Stimulated activated CD8-positive, alpha-beta memory T cell treated with anti-CD3 and anti-CD28 coated beads, Interleukin-15, amount 100 ng/mL, for 1 hour (primary cell): Measurements from ENCODE around the gene CCDC190.
"Not testable (repeated sequence)": the region's sequence is repeated elsewhere in the genome, so short reads cannot be mapped to it uniquely, and the experiment has no call there.

Experiments
- DNase-seq: peaks from one replicate; pipeline ENCODE4 v3.0.0-alpha.2; 2020; ENCODE audit warnings: low read depth

Gene CCDC190

DNA sequence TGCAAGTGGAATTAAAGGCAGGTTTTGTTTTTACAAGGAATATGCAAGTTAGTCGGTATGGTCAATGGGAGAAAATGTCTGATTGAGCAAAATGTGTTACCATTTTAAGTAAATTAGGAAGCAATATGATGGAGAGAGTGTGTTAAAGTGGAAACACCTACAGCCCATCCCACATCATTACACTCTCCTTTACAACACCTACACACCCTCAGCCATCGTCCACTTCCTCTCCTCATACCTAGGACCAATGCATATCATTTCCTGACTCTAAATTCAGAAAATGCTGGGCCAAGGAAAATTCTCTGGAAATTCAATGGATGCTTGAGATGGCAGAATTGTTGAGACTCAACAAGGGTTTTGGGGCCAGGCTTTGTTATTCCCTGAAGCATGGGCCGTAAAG is 16.4 kb upstream of the CCDC190 start:
- no peak for DNase-seq

DNA sequence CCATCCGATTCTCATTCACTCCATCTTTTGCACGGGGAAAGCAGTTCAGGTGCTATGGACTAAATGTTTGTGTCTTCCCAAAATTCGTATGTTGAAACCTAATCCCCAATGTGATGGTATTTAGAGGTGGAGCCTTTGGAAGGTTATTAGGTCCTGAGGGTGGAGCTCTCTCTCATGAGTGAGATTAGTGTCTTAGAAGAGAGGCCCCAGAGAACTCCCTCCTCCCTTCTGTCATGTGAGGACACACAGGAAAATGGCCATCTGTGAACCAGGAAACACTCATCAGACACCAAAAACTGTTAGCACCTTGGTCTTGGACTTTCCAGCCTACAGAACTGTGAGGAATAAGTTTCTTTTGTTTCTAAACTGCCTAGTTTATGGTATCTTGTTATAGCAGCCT is 15.8 kb upstream of the CCDC190 start:
- DNase-seq: no peak

DNA sequence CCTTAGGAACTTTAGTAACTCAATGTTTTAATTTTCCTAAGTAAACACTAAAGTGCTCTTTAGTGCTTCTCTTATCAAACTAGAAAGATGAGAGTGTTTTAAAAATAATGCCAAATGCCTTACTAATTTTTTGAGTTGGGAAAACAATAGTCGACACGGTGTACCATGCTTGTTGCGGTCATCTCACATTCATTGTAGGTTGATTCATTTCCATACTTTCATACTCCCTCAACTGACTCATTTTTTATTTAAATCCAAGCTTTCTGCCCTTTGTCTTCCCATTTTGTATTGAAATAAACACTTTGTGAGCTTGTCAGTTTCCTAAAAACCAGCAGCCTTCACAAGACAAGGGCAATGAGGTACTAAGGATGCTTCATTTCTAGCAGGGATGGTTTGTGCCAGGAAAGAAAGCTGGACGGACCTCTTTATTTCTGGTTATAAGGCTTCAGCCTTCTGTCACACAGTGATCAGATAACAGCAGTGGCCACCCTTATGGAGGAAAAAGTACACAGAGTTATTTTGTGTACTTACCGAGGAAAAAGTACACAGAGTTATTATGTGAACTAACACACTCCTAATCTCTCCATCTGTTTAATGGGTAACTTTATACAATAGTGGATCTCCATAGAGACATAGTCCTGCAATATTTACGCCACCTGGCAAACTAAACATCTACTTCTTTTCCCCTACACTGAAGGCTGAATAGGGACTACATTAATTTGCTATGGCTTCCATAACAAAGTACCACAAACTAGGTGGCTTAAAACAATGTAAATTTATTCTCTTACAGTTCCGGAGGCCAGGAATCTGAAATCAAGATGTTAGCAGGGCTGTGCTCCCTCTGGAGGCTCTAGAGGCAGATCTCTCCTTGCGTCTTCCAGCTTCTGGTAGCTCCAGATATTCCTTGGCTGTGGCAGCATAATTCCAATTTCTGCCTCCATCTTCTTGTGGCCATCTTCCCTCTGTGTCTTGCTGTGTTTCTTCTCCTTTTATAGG is 13.0 kb upstream of the CCDC190 start:
- DNase-seq: no peak

DNA sequence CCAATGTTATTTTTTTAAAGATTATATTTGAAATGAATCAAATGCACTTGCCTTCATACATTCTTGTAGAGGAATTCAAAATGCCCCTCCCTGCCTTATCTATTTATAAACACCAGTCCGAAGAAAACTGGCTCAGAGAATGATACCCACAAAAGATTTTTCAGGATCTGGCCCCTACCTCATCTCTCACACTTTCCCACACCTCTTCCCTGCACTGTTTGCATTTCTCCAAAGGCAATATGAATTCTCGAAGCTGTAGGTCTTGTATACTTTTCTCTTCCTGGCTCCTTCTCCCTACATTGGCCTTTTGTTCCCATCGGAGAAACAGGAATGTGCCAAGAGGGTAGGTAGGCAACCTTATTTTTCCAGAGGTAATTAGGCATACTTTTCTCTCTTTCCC is 12.0 kb upstream of the CCDC190 start:
- no peak for DNase-seq

DNA sequence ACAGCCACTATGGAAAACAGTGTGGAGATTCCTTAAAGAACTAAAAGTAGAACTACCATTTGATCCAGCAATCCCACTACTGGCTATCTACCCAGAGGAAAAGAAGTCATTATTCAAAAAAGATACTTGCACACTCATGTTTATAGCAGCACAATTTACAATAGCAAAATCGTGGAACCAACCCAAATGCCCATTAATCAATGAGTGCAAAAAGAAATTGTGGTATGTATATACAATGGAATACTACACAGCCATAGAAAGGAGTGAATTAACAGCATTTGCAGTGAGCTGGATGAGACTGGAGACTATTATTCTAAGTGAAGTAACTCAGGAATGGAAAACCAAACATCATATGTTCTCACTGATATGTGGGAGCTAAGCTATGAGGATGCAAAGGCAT is 10.4 kb upstream of the CCDC190 start:
- not testable (repeated sequence) for DNase-seq

DNA sequence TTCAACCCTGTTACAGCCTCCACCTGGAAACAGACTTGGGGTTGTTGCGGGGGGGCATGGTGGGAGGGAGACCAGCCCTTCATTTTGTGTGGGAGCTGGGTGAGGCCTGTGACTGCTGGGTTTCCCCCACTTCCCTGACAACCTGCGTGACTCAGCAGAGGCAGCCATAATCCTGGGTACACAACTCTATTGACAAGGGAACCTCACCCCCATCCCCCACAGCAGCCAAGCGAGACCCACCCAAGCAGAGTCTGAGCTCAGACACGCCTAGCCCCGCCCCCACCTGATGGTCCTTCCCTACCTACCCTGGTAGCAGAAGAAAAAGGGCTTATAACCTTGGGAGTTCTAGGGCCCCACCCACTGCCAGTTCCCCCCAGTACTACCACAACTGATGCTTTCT is 8.0 kb upstream of the CCDC190 start:
- DNase-seq: no peak

DNA sequence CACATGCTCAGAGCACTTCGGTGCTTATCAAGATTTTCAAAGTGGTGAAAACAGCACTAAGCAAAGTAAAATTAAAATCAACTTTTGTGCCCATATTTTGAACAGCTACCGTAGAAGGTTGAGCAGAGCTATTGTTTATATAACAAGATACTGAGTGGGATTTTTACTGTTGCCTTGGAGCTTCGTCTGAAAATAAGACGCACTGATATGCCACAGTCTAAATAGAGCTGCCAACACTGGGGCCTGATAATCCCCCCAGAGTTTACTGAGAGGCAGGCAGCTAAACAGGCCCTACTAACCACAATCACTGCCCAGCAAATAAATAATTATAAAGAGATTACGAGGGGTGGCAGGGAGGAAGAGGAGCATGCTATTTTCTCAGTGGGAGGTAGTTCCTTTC is 650 bp upstream of the CCDC190 start:
- DNase-seq: no peak

DNA sequence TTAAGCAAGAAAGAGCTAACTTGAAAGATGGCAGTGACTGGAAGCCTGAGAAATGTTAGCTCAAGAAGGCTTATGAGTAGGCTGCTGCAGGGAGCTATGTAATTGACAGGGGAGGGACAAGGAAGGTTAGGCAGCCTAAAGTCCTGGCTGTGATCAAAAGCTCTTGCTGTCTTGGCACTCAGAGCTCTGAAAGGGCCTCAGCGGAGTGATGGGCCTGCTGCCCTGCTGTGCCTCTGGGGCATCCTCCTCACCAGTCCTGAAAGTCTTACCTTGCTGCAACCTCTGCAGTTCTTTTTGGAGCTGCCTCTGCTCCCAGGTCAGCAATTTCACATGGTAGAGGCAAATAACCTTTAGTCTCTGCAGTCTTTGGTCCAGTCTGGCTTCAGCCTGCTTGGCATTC is 1.8 kb downstream of the CCDC190 start:
- DNase-seq: no peak

DNA sequence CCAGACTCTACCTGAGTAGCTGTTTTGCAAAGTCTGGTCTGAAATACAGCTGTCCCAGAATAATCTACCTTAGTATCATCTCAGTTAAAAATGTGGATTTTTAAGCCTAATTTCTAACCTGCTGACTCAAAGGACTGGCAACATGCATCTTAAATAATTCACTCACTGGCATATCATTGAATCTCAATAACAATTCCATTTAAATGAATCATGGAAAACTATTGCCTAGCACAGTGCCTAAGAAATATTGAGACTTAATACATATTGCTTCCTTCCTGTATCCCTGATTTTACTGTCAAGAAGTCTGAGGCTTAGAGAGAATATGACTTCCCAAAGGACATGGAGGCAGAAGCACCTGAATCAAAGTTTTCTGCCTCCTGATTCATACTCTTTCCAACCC is 3.1 kb downstream of the CCDC190 start:
- no peak for DNase-seq

DNA sequence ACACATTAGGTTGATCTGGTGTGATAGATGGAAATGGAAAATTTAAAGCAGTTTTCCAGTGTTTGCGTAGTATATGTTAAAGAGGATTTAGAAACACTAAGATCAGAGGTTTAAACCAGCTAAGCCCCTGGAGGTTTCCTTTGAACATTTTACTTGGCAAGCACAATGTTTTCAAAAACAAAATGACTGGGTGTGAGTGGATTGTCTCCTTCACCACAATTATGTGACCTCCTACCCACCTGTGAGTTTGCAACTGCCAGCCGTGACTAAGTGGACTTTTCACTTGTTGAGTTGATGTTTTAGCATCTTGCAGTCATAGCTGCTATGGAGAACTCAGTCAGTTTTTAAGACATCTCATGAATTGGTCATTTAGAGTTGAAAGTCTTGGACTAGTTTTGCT is 4.7 kb downstream of the CCDC190 start:
- DNase-seq: no peak

DNA sequence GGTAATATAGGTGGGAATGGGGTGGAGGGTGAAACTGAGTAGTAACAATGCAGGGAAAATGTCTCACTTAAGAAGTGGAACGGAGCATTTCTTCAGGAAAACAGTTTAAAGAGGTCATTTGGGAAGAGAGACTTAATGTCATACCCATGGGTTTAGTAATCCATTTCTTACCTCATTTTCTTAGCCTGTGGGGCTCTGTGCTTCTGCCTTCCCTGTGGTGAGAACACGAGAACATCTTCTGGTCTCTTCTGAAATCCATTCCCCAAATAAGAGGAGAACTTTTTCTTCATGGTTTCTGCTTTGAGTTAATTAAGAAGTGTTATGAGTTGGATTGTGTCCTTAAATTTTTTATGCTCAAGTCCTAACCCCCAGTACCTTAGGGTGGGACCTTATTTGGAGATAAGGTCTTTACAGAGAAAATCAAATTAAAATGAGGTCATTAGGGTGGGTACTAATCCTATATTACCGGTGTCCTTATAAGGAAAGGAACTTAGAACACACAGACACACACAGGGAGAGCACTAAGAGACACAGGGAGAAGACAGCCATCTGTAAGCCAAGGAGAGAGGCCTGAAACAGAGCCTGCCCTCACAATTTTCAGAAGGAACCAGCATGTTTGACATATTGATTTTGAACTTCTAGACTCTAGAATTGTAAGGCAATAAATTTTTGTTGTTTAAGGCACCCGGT is 5.4 kb downstream of the CCDC190 start:
- no peak for DNase-seq

DNA sequence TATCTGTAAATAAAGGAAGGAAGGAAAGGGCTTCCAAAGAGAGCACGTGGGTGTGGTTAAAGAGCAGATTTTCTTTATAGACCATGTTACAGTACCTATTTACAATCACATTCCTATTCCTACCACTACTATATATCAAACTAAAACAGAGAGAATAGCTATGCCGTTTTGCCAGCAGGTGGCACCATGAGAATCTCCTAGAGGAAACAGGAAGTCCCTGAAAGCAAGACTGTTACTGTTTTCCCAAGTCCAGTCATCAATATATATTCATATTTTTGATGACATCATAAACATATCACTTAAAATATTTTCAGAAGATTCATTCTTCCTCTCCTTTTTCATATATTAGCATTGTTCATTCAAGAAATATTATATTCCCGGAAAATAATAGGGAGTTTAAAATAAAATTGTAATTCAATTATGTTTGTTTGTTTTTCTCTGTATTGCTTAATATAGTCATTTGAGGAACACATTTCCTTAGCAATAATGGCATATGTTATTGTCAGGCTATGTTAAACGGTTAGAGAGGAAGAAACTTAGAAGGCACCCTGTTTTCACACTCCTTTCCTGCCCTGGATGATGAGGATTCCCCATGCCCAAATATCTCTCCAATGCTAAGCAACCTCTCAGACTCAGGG is 6.6 kb downstream of the CCDC190 start:
- peak; percentile 7 for DNase-seq

DNA sequence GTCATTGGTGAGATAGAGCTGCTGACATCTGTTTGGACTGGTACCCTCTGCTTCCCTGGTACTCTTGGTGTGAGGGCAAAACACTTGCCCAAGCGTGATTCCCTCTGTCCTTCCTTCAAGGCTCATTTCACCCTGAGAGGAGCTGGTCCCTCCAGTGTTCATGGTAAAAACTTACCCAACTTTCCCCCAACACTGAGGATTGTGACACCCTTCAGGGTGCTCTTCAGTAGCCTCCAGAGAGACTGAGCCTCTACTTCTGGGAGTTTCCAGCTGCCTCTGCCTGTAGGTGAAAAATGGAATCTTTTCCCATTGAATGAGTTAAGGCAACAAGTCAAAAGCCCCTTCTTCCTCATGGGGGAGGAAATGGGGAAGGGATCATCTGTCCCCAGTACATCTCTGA is 9.6 kb downstream of the CCDC190 start:
- no peak for DNase-seq

DNA sequence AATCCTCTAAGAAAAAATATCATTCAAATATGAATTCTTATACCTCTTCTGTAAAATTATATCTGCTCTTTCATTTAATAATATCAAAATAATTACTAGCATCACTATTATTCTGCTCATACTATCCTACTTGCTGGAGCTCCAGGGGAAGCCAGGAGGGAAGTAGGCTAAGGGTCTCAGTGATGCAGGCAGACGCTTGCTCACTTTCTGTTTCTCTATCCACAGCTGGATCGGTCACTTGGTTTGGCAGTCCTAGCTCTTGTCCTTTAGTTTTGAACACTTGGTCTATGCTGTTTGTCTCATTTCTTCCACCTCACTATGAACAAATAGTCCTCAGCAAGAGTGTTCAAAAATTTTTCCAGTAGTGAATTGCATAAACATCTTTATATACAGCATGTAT is 11.3 kb downstream of the CCDC190 start:
- no peak for DNase-seq

DNA sequence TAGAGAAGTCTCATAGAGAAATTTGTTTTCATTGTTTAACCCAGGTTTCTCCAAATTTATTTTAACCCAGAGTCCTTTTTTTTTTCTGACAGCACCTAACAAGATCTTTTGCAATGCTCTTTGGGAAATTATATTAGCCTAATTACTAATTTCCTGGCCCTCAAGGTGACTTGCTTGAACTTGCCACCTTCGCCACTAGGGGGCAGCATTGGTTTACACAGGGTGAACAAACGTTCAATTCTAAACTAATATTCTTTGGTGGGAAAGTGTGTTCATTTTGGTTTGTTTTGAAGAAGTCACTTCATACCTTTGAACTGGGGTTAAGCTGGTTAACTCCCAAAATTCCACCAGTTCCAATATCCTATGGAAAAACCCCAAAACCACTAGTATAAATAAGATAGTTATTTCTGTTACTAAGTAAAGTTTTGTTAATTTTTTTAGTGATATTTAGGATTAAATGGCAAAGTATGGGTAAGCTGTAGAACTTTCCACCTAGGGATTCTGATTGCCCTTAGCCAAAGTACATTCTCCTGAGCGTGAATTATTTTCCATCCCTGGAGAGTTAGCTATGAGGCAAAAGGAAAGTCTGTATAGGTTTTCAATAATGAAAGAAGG is 13.0 kb downstream of the CCDC190 start:
- DNase-seq: peak; percentile 81

DNA sequence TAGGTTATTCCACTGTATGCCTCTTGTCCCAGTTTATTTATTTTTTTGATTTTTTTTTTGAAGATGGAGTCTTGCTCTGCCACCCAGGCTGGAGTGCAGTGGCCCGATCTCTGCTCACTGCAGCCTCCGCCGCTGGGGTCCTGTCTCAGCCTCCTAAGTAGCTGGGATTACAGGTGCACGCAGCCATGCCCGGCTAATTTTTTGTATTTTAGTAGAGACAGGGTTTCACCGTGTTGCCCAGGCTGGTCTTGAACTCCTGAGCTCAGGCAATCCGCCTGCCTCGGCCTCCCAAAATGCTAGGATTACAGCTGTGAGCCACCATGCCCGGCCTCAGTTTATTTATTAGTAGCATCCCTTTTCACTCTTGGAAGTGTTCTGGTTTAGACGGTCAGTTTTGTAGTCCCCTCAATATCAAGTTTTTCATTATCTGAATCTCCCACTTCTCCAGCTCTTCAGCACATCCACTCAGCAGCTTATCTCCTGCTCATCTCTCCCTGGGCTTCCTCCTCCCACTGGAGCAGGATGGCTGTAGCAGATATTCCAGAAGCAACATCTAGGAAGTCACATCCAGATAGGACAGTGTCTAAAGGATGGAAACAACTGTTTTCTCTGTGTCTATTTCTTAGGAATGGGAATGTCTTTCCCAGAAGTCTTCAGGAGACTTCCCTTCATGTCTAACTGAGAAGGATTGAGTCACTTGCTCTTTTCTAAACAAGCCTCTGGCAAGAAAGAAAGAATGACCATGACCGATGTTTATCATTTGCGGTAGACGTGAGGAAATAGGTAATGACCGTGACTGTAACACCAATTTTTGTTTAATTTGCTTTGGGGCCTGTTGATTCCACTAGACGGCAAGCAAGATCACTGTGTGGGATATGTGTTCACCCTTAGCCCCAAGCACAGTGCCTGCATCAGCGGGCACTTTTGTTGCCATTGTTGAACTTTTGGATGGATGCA is 14.4 kb downstream of the CCDC190 start:
- DNase-seq: no peak

DNA sequence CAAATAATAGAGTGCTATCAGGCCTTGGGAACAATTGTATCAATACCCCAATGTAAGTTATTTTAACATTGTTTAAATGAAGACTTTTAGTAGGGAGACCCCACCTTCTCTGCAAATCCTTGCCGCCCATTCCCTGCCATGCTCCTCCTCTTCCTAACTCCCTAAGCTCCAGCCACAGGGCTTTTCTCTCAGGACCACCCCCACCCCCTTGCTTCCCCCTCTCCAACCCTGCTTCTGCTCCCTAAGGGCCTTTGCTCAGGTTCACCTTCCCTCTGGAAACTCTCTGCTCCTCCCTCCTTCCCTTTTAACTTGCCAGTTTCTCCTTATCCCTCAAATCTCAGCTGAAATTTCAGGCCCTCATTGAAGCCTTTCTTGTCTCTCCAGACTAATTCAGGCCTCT is 16.8 kb downstream of the CCDC190 start:
- no peak for DNase-seq

DNA sequence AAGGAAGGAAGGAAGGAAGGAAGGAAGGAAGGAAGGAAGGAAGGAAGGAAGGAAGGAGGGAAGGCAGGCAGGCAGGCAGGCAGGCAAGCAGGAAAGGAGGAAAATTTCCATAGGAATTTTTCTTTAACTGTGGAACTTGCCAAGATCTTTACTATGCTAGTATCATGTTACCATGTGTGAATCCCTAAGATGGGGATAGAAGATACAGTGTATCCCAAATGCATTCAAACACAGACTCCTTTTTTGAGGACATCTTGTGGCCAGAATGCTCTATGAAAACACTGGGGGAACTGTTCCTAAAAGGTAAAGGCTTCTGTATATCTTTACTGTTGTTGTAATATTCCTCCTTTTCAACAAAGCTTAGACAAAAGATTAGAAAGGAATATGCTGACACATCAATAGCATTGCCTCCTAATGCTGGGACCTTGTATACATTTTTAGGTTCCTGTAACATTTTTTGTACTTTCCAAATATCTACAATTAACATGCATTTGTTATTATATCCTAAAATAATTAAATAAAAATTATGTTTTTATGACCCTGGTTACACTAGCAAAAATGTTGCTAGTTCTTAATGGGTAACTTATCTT is 20.6 kb downstream of the CCDC190 start:
- DNase-seq: no peak

DNA sequence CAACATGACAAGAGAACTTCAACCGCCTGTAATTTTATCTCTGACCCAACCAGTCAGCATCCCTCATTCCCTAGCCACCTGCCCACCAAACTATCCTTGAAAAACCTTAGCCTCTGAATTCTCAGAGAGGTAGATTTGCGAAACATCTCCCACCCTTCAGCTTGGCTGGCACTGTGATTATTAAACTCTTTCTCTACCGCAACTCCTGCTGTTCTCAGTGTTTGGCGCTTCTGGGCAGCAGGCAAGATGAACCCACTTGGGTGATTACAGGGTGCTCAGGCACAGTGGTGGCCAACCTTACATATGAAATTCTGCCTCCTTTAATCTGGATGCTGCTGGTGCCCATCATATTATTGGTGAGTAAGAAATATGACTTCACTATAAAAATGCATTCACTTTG is 22.1 kb downstream of the CCDC190 start:
- DNase-seq: no peak

DNA sequence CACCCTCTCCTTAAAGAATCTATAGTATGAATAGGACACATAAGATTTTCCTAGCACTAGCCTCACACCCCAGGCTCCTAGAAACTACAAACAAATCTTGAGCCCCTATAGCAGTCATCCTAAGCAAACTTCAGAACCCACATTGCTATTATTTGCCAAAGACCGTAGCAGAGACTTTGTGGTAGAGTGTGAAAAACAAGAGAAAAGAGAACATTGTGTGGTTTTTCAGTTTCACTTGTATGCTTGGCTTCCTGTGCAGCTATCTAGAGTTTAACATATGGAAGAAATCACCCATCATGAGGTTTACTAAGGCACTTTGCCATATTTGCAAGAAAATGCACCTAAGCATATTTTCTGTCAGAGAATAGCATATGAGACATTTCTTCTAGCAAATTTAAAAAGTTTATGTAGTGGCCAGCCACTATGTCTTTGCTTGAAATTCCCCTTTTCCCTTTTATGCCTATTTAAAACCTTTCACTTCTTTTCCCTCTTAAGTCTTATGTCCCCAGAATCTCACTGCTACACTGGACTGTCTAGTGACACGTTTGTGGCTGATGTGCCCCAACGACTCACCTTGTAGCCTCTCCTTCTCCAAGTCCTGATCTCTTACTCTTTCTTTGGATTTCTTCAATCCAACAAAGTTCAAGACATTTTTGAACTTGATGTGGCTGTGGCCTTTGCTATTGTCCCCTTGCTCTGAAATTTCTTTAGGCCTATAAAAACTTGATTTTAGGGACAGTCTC is 25.6 kb downstream of the CCDC190 start:
- no peak for DNase-seq
